Endothelial cell of umbilical vein (primary cell): ENCODE measurements around the gene SLC25A48. TPM values are rescaled to one million over a fixed set of nuclear protein-coding genes. Genes with fewer than 3 reads are reported as not detected.

ENCODE experiments used
- BruUV-seq: library from RNA; stranded (reverse); fragments of 400-500 nt; replicated peaks from 2 replicates; lab custom pipeline; 2021; lab: Mats Ljungman, UMichigan
- CTCF ChIA-PET: fragments of 300-600, 350-600 bp; sonication (Branson Sonifier 250); formaldehyde crosslinking; loops from one replicate; lab custom pipeline; 2021; ENCODE audit warnings: antibody characterized with exemption, inconsistent platforms; lab: Charles Lee
- POLR2A ChIA-PET: fragments of 300-600, 350-600 bp; sonication (Branson Sonifier 250); formaldehyde crosslinking; loops from one replicate; lab custom pipeline; 2021; ENCODE audit warnings: antibody characterized with exemption, inconsistent platforms; lab: Charles Lee
- DNase-seq: peaks from one replicate; pipeline ENCODE4 v3.0.0-alpha.2; 2011; ENCODE audit warnings: low read depth, low spot score
- FAIRE-seq: peaks from 2 replicates; lab custom pipeline; 2011; peaks lifted over from hg19 to GRCh38; lab: Jason Lieb, UNC
- H2AFZ ChIP-seq: 2 replicates; pipeline ENCODE4 v1.6.0; 2012; ENCODE audit warnings: low read depth, low read length, control low read depth, inconsistent platforms
- H3K27ac ChIP-seq: 2 replicates; pipeline ENCODE4 v1.5.1; 2011; ENCODE audit warnings: low read depth, mild to moderate bottlenecking, control low read depth, low read length, moderate library complexity; ENCODE audit not compliant: insufficient read depth
- H3K27me3 ChIP-seq, 2 experiments: 2 replicates each; pipeline versions ENCODE4 v1.6.0 to v1.6.1; 2011; ENCODE audit warnings: low read length in 2 of 2, mixed read lengths in 1 of 2; ENCODE audit not compliant: control insufficient read depth in 2 of 2, insufficient read depth in 2 of 2
- H3K36me3 ChIP-seq, 2 experiments: 2 replicates in 1 of 2; 3 replicates in 1 of 2; pipeline ENCODE4 v1.5.1; 2011; ENCODE audit warnings: low read length in 2 of 2, mild to moderate bottlenecking in 1 of 2, moderate library complexity in 1 of 2; ENCODE audit not compliant: control insufficient read depth in 2 of 2, insufficient read depth in 2 of 2; ENCODE audit errors: extremely low read depth in 1 of 2
- H3K4me1 ChIP-seq: 3 replicates; pipeline ENCODE4 v1.5.1; 2011; ENCODE audit warnings: mild to moderate bottlenecking, low read length; ENCODE audit not compliant: control insufficient read depth, insufficient read depth; ENCODE audit errors: extremely low read depth
- H3K4me2 ChIP-seq: 2 replicates; pipeline ENCODE4 v1.6.1; 2011; ENCODE audit warnings: low read length, control low read depth, mixed read lengths; ENCODE audit not compliant: insufficient read depth
- H3K4me3 ChIP-seq, 3 experiments: fragments of 200-600 bp in 1 of 3; sonication (generic), shearing (Covaris generic) in 1 of 3; replicated peaks in 1 of 3; 2 replicates each; pipeline ENCODE4 v1.5.1; 2011 to 2016; ENCODE audit warnings: control low read depth in 3 of 3, low read length in 3 of 3, mild to moderate bottlenecking in 2 of 3, inconsistent platforms in 1 of 3, low read depth in 1 of 3, moderate library complexity in 1 of 3; ENCODE audit not compliant: insufficient read depth in 1 of 3
- H3K79me2 ChIP-seq: 2 replicates; pipeline ENCODE4 v1.6.0; 2012; ENCODE audit warnings: low read length, inconsistent platforms; ENCODE audit not compliant: control insufficient read depth, insufficient read depth
- H3K9ac ChIP-seq: replicated peaks from 2 replicates; pipeline ENCODE3; 2011; ENCODE audit warnings: low read length, control low read depth; ENCODE audit not compliant: insufficient read depth; ENCODE audit errors: extremely low read depth
- H3K9me1 ChIP-seq: replicated peaks from 3 replicates; pipeline ENCODE4 v1.6.0; 2011; ENCODE audit warnings: mild to moderate bottlenecking, low read length; ENCODE audit not compliant: control insufficient read depth, insufficient read depth; ENCODE audit errors: extremely low read depth
- H3K9me3 ChIP-seq: replicated peaks from 2 replicates; pipeline ENCODE4 v1.5.1; 2012; ENCODE audit warnings: low read length, inconsistent platforms; ENCODE audit not compliant: control insufficient read depth, insufficient read depth
- H4K20me1 ChIP-seq: replicated peaks from 2 replicates; pipeline ENCODE3; 2011; ENCODE audit warnings: mild to moderate bottlenecking, low read length; ENCODE audit not compliant: control insufficient read depth, insufficient read depth; ENCODE audit errors: extremely low read depth
- CTCF ChIP-seq, 2 donors: IDR thresholded peaks; 1 replicate in 1 of 2; 2 replicates in 1 of 2; pipeline ENCODE4 v1.5.1; 2011; ENCODE audit warnings: low read length in 2 of 2, mild to moderate bottlenecking in 2 of 2, moderate library complexity in 2 of 2, control low read depth in 1 of 2, inconsistent platforms in 1 of 2, low read depth in 1 of 2; ENCODE audit not compliant: insufficient read depth in 1 of 2; ENCODE audit errors: extremely low read depth in 1 of 2
- GATA2 ChIP-seq: IDR thresholded peaks from 2 replicates; pipeline ENCODE4 v1.7.0; 2011; ENCODE audit warnings: low read depth, mild to moderate bottlenecking, moderate library complexity, mixed read lengths, low read length; ENCODE audit not compliant: insufficient read length, insufficient read depth
- JUN ChIP-seq: IDR thresholded peaks from 2 replicates; pipeline ENCODE4 v1.6.1; 2011; ENCODE audit warnings: borderline replicate concordance, low read depth; ENCODE audit not compliant: insufficient read length, insufficient read depth
- MYC ChIP-seq: IDR thresholded peaks from one replicate; pipeline ENCODE4 v1.6.1; 2011; ENCODE audit warnings: mild to moderate bottlenecking, low read depth, low read length
- POLR2AphosphoS5 ChIP-seq: IDR thresholded peaks from 2 replicates; pipeline ENCODE4 v1.6.1; 2012; ENCODE audit warnings: low read depth, mild to moderate bottlenecking, control low read depth, low read length, moderate library complexity; ENCODE audit not compliant: insufficient read depth
- dilution Hi-C: fragments of 300-500 bp; cut with MboI; formaldehyde crosslinking; loops from one replicate; pipeline ENCODE4 v1.15.0; 2019; ENCODE audit warnings: low sequenced_read_pairs; ENCODE audit not compliant: extremely low pct_ligation_motif_present
- intact Hi-C: fragments of 100-400 bp; cut with micrococcal nuclease; formaldehyde crosslinking; loops from one replicate; pipeline ENCODE4 v1.10.0; 2022
- polyA plus RNA-seq, 4 experiments: library from polyadenylated mRNA; depleted of rRNA in 3 of 4; stranded (reverse) in 3 of 4; unstranded in 1 of 4; fragments of >200 nt; gene quantifications; 2 replicates each; pipeline versions ENCODE4 v1.2.1 to v1.2.3, GENCODE V29; 2011 to 2012; ENCODE audit warnings: missing spikeins in 1 of 4
- total RNA-seq: library from RNA; stranded (reverse); gene quantifications from 2 replicates; pipeline ENCODE4 v1.2.3, GENCODE V29; 2021

The SLC25A48 gene
- total and polyA plus RNA-seq, 2 donors (not counting 3 experiments of a cell fraction or from before 2014, with no cell fraction given) = not detected

GRCh38 chr5:135913713-135914626 lies 79.5 kb downstream of the SLC25A48 start:
- ChIA-PET CTCF (interaction anchor here (1.2 kb wide), 1 partner anchor 31 kb away, joined by 3 read pairs; no protein-coding TSS in a partner anchor), POLR2A (no interaction called here)
- no peaks in the 10 kb centered on the region for H3K4me1 ChIP-seq
- dilution Hi-C loops (no loop called here), intact Hi-C loops (no loop called here)
- H2AFZ ChIP-seq = no peak overlapping the region
- H4K20me1 ChIP-seq = no peaks in the 10 kb centered on the region
- H3K27me3 ChIP-seq = peaks cover 8 to 26% of the 10 kb centered on the region in 2 experiments
- no peak overlapping the region for H3K9ac ChIP-seq
- FAIRE-seq = no peak
- DNase-seq = no peak
- H3K9me1 ChIP-seq = no peaks in the 10 kb centered on the region
- no peaks in the 10 kb centered on the region for H3K36me3 ChIP-seq
- no TSS peak for BruUV-seq
- no peaks in the 10 kb centered on the region for H3K9me3 ChIP-seq
- TF ChIP-seq JUN = no peak
- TF ChIP-seq POLR2AphosphoS5 = no peak
- no peak for TF ChIP-seq MYC
- no peak for TF ChIP-seq GATA2
- TF ChIP-seq CTCF (IDR thresholded peaks at IDR 0.05; ENCODE audit: extremely low read depth in 1 of 2, insufficient read depth in 1 of 2, low read depth in 1 of 2, low read length in 2 of 2) = no peak
- no peak overlapping the region for H3K27ac ChIP-seq
- no peaks in the 10 kb centered on the region for H3K79me2 ChIP-seq
- no peak overlapping the region for H3K4me3 ChIP-seq
- H3K4me2 ChIP-seq = no peak overlapping the region
